HL-60 (cell line): ENCODE measurements around the gene CSNK1G2.

ENCODE experiments used
- DNase-seq, 2 experiments: peaks; one replicate each; pipeline ENCODE4 v3.0.0-alpha.2; 2010 to 2020; ENCODE audit warnings: low read depth in 1 of 2, low spot score in 1 of 2
- H3K27ac ChIP-seq: fragments of 250-450 bp; sonication (Bioruptor Pico); replicated peaks from 2 replicates; pipeline ENCODE4 v1.5.1; 2020; ENCODE audit warnings: mild to moderate bottlenecking, moderate library complexity
- H3K27me3 ChIP-seq: fragments of 250-450 bp; sonication (Bioruptor Pico); 2 replicates; pipeline ENCODE4 v1.5.1; 2021; ENCODE audit warnings: mild to moderate bottlenecking, moderate library complexity; ENCODE audit not compliant: insufficient read depth, poor library complexity, severe bottlenecking
- H3K4me3 ChIP-seq: replicated peaks from 2 replicates; pipeline ENCODE4 v1.5.1; 2011; ENCODE audit warnings: mild to moderate bottlenecking, control low read depth, low read length; ENCODE audit not compliant: insufficient read depth
- GABPA ChIP-seq: IDR thresholded peaks from 2 replicates; pipeline ENCODE4 v1.6.1; 2012; ENCODE audit warnings: low read depth
- POLR2AphosphoS5 ChIP-seq: IDR thresholded peaks from 2 replicates; pipeline ENCODE4 v1.6.1; 2012; ENCODE audit warnings: low read depth
- REST ChIP-seq: IDR thresholded peaks from 2 replicates; pipeline ENCODE4 v1.6.1; 2012; ENCODE audit warnings: low read depth; ENCODE audit not compliant: insufficient replicate concordance
- SPI1 ChIP-seq: IDR thresholded peaks from 2 replicates; pipeline ENCODE4 v1.6.1; 2012; ENCODE audit warnings: low read depth, mild to moderate bottlenecking, borderline replicate concordance
- TF ChIP-seq, protein P1 (sequence below): IDR thresholded peaks from one replicate; pipeline ENCODE4 v1.5.1; 2011; ENCODE audit warnings: low read length, control low read depth, inconsistent platforms; ENCODE audit not compliant: insufficient read depth

The CSNK1G2 gene

DNA sequence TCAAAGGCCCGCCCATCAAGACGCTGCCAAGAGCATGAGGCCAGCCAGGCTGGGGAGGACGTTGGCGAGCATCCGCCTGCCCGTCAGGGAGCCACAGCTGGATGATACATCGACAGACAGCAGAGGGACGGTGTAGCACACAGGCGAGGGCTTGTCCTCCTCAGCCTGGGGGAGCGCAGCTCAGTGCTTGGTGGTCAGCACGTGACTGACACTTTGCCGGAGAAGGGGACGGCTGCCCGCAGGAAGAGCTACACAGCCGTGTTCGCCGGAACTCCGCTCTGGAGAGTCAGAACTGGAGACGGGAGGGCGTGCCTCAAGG lies 34.1 kb downstream of the CSNK1G2 start:
- DNase-seq: no peak
- Histone ChIP-seq H3K4me3 (no peak overlapping the region), H3K27ac (no peak overlapping the region), H3K27me3 (no peaks in the 10 kb centered on the region)
- TF ChIP-seq POLR2AphosphoS5 (no peak), REST (no peak), GABPA (no peak), SPI1 (no peak)

DNA sequence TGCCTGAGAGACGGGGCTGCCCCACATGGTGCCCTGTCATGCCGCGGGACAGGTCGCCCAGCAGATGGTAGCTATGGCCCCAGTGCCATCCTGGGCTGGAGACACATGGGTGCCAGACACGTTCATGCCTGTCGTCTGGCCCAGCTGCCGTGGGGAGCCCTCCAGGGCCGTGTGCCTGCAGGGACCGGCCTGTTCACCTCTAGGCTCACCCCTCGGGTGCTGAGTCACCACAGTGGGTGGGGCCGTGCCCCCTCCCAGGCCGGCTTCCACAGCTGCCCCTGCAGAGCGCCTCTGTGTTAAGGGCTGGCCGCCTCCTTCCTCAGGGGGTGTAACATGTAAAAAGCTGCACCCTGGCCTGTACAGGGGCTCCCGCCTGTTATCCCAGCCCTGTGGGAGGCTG lies 36.1 kb downstream of the CSNK1G2 start:
- TF ChIP-seq SPI1: no peak
- TF ChIP-seq REST: no peak
- TF ChIP-seq, protein P1, sequence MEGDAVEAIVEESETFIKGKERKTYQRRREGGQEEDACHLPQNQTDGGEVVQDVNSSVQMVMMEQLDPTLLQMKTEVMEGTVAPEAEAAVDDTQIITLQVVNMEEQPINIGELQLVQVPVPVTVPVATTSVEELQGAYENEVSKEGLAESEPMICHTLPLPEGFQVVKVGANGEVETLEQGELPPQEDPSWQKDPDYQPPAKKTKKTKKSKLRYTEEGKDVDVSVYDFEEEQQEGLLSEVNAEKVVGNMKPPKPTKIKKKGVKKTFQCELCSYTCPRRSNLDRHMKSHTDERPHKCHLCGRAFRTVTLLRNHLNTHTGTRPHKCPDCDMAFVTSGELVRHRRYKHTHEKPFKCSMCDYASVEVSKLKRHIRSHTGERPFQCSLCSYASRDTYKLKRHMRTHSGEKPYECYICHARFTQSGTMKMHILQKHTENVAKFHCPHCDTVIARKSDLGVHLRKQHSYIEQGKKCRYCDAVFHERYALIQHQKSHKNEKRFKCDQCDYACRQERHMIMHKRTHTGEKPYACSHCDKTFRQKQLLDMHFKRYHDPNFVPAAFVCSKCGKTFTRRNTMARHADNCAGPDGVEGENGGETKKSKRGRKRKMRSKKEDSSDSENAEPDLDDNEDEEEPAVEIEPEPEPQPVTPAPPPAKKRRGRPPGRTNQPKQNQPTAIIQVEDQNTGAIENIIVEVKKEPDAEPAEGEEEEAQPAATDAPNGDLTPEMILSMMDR: no peak
- TF ChIP-seq GABPA: no peak
- no peak for TF ChIP-seq POLR2AphosphoS5
- DNase-seq: no peak
- Histone ChIP-seq H3K4me3 (no peak overlapping the region), H3K27me3 (no peaks in the 10 kb centered on the region), H3K27ac (no peak overlapping the region)

- Histone ChIP-seq H3K27ac (no peak overlapping the region), H3K27me3 (no peaks in the 10 kb centered on the region), H3K4me3 (no peak overlapping the region)
- TF ChIP-seq SPI1 (no peak), POLR2AphosphoS5 (no peak), GABPA (no peak), REST (no peak)
- TF ChIP-seq, protein P1: no peak
- no peak for DNase-seq
Observed at GRCh38 chr19:1978346-1978894, 37.4 kb downstream of the CSNK1G2 start.

DNA sequence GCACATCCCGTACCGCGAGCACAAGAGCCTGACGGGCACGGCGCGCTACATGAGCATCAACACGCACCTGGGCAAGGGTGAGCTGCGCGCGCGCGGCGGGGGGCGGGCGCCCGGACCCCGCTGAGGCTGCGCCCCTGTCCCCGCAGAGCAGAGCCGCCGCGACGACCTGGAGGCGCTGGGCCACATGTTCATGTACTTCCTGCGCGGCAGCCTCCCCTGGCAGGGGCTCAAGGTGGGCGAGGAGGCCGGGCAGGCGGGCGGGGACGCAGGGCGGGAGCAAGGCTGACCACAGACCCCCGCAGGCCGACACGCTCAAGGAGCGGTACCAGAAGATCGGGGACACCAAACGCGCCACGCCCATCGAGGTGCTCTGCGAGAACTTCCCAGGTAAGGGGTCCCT lies 38.0 kb downstream of the CSNK1G2 start:
- no peak for DNase-seq
- H3K27me3 ChIP-seq: no peaks in the 10 kb centered on the region
- TF ChIP-seq, protein P1: no peak
- TF ChIP-seq REST (no peak), SPI1 (no peak), POLR2AphosphoS5 (no peak), GABPA (no peak)
- H3K27ac ChIP-seq: no peak overlapping the region
- H3K4me3 ChIP-seq: no peak overlapping the region
